Astrocyte (in vitro differentiated cells and primary cell): ENCODE measurements around the gene ASIC4.

ENCODE experiments used
- CTCF ChIP-seq: IDR thresholded peaks from 2 replicates; pipeline ENCODE4 v1.5.1; 2011; ENCODE audit warnings: low read depth, mild to moderate bottlenecking, inconsistent platforms, low read length, moderate library complexity; ENCODE audit not compliant: insufficient read depth
- EZH2 ChIP-seq: IDR thresholded peaks from 2 replicates; pipeline ENCODE4 v1.6.1; 2012; ENCODE audit warnings: mild to moderate bottlenecking, low read length, inconsistent platforms; ENCODE audit not compliant: insufficient read depth

GRCh38 chr2:219510512-219511135 is 3.7 kb upstream of the ASIC4 start:
- TF ChIP-seq CTCF (no peak), EZH2 (no peak)
